ENCODE results near the gene SCEL.

SCEL gene

GRCh38 chr13:77521194-77521593, 14.3 kb upstream of the SCEL start:
- DNase-seq (ENCODE audit: low read depth in 2 of 2) = no peak

GRCh38 chr13:77521595-77522367, 13.7 kb upstream of the SCEL start:
- DNase-seq (ENCODE audit: low read depth in 2 of 2) = no peak

DNA sequence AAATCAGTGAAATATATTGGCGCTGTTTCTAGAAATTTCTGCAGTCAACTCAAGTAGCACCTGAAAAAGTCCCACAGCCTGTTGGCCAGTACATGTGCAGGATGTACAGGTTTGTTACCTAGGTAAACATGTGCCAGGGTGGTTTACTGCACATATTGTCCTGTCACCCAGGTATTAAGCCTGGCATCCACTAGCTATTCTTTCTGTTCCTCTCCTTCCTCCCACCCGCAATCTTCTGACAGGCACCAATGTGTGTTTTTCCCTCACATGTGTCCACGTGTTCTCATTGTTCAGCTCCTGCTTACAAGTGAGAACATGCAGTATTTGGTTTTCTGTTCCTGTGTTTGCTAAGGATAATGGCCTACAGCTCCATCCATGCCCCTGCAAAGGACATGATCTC, 13.1 kb upstream of the SCEL start:
- no peak for DNase-seq (ENCODE audit: low read depth in 2 of 2)

GRCh38 chr13:77523386-77523785, 12.1 kb upstream of the SCEL start:
- DNase-seq (ENCODE audit: low read depth in 2 of 2) = no peak

GRCh38 chr13:77523834-77524728, 11.4 kb upstream of the SCEL start:
- DNase-seq (ENCODE audit: low read depth in 2 of 2) = no peak

GRCh38 chr13:77528414-77528813, 7.1 kb upstream of the SCEL start:
- DNase-seq (ENCODE audit: low read depth in 2 of 2) = no peak

DNA sequence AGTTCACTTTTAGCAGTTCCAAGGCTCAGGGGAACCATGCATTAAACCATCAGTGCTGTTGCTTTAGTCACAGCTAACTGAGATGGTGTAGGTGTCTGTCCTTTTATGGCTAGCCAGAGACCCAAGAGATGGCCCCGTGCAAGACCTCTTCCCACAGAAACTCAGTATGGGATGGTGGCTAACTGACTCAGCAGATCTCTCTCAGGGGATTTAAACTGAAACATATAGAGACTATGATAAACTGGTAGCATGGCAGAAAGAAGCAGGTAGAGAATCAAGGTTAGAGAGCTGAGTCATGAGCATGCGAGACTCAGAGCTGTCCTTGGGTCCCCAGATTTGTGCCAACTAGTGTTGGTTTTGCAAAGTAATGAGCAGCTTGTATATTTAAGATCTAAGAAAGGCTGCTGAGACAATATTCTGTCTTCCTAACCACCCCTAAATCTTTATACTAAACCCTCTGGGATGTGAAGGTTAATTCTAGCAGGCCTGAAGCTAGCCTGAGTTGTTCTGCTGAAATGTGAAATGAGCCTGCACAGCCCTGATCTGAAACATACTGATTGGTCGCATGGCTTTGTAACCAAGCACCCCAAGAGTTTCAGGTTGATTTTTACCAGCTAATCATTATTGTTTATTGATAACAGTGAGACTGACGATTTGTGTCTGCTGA, 6.5 kb upstream of the SCEL start:
- DNase-seq (ENCODE audit: low read depth in 2 of 2) = no peak

DNA sequence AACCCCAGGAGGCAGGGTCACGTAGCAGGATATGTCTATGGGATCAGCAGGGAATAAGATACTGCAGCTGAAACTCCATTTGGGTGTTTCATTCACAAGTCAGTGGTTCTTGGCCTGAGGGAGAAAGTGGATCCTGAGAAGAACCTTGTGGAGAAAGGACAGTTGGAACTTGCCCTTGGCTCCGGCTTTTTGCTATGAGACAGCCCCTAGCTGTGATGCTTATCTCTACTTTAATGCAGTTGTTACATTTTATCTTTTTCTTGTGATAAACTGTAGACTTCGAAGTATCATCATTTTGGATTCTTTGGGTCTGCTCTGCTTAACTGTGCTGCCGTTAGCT, 6.0 kb upstream of the SCEL start:
- DNase-seq (ENCODE audit: low read depth in 2 of 2) = no peak

- DNase-seq (ENCODE audit: low read depth in 2 of 2) = no peak
Measured at GRCh38 chr13:77530875-77531274, 4.6 kb upstream of the SCEL start.

- DNase-seq (ENCODE audit: low read depth in 2 of 2) = no peak
Measured at GRCh38 chr13:77532983-77533382, 2.5 kb upstream of the SCEL start.

DNA sequence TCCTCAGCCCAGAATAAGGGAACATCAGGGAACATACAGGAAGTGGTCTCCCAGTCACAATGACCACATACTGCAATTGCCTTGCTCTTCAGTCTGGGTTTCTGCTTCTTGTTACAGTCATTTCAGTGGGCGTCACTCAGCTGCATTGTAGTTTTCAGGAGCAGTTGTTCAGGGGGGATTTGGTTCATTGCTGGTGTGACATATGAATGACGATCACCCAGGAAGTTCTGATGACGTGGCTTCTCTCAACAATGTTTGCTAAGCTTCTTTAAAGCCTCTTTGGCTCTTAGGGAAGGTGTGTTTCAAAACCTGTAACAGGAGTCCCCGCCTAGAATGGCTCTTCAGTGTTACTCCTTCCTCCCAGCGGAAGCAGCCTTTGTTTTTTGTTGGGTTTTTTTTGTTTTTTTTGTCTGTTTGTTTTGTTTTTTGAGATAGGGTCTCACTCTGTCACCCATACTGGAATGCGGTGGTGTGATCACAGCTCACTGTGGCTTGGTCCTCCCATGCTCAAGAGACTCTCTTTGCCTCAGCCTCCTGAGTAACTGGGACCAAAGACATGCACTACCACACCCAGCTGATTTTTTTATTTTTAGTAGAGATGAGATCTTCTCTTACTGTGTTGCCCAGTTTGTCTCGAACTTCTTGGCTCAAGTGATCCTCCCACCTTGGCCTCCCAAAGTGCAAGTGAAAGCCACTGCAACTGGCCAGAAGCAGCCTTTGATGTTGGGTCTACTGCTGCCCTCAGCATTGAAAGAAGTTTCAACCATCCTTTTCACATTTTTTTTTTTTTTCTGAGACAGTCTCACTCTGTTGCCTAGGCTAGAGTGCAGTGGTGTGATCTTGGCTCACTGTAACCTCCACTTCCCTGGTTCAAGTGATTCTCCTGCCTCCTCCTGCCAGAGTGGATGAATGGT, 1.4 kb upstream of the SCEL start:
- DNase-seq (ENCODE audit: low read depth in 2 of 2) = no peak

- no peak for DNase-seq (ENCODE audit: low read depth in 2 of 2)
Measured at GRCh38 chr13:77536358-77536757, 852 bp downstream of the SCEL start.

DNA sequence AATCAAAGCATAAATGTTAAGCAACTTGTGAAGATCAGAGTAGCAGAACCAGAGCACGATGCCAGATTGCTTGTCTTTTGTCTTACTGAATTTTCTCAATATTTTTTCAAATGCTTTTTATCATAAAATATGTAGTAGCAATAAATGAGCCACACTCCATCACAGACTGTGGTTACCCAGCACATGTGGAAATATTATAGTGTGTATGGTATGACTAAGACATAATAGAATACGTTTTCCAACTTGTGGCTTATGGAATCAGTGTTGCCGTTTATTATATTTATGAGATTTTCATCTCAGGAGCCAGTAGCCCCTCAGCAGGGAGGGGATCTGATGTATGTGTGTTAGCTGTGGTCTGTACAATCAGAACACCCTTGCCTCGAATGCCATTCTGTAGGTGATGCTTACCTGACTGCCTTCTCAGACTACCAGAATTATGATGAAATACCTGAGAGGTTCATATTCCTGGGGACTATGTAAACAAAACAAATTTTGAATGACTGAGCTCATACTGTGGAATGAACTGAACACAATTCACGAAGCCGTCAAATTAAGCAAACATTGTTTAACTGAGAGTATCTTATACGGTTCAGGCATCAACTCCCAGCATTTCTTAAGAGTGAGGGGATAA, 1.9 kb downstream of the SCEL start:
- DNase-seq (ENCODE audit: low read depth in 2 of 2) = peak; percentile 45 to 55

GRCh38 chr13:77543711-77544110, 8.2 kb downstream of the SCEL start:
- DNase-seq (ENCODE audit: low read depth in 2 of 2) = no peak

DNA sequence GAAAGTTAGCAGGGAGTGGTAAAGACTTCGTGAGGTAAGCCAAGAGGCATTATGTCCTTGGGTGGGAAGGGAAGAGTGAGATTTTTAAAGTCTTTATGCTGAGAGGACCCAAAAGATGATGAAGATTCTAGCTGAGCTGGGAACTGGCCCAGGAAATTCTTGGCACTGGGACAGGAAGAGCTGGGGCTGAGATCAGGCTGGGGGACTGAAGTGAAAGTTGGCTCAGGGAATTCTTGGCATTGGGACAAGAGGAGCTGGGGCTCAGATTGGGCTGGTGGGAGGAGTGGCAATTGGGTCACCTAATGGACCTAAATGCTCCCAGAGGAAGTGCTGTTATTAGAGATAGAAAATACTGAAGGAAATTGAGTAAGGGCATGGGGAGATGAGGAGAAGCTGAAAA, 8.8 kb downstream of the SCEL start:
- peak; percentile 34 to 36 for DNase-seq (ENCODE audit: low read depth in 2 of 2)

DNA sequence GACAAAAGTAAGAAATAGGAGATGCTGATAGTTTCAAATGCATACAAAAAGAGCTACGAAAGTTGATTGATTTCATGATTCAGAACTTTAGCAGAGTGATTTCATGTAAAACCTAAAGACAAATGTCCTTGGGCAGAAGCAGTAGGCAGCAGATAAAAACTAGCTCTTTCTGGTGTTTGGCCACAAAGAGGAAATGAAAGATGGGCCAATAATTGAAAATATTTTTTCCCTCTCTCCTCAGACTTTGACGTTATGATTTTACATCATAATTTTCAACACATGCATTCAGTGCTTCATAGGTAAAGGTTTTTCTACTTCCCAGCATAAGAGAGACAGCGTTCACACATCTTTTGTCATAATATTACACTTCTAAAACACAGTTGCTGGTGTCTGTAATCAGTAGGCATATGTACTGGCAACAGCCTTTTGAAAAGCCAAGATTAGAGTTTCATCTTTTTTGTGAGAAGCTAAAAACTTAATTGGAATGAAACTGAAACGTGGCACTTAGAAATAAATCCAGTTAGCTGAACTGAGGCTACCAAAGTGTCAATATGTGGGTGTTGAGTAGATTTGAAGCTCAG, 9.3 kb downstream of the SCEL start:
- no peak for DNase-seq (ENCODE audit: low read depth in 2 of 2)

GRCh38 chr13:77545626-77546412, 10.3 kb downstream of the SCEL start:
- no peak for DNase-seq (ENCODE audit: low read depth in 2 of 2)

DNA sequence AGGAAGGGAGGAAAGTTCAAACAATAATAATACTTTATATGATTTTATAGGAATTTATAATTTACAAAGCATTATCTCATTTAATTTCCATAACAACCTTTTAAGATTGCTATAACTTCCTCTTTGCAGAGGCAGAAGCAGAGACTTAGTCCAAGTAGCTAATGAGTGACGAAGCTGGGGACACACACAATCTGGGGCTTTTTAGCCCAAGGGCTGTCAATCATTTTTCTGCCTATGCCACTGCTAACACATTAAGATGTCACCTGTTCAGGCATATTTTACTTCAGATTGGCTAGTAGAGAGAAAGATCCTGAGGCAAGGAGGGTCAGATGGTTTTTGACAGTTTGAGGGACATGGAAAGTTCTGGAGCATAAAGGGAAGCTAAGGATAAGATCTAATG, 12.6 kb downstream of the SCEL start:
- no peak for DNase-seq (ENCODE audit: low read depth in 2 of 2)

DNA sequence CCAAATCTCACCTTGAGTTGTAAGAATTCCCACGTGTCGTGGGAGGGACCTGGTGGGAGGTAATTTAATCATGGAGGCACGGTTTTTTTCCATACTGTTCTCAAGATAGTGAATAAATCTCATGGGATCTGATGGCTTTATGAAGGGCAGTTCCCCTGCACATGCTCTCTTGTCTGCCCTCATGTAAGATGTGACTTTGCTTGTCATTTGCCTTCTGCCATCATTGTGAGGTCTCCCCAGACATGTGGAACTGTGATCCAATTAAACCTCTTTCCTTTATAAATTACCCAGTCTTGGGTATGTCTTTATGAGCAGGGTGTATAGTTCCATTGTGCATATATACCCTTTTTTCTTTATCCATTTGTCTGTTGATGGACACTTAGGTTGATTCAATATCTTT, 13.1 kb downstream of the SCEL start:
- no peak for DNase-seq (ENCODE audit: low read depth in 2 of 2)

DNA sequence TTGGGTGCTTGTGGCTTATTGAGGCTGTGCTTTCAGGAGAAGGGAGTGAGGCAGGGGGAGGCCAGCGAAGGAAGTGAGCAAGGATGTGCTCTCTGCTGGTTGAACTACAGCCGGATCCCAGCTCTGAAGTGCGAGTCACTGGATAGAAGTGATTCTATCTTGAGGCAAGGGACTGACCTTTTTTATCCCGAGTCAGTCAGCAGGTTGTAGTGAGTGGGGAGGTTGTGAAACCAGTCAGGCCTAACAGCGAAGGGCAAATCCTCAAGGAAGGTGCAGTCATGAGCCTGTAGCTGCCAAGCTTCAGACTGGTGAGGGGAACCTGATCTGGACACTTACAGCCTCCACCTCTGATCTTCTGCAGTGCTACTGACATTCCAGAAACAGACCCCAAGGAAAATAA, 18.6 kb downstream of the SCEL start:
- no peak for DNase-seq (ENCODE audit: low read depth in 2 of 2)
